Midbrain (tissue), 1 donor: ENCODE data around the gene UBE2S.
"Not testable (repeated sequence)": the region's sequence is repeated elsewhere in the genome, so short reads cannot be mapped to it uniquely, and the experiment has no call there.

Source experiments
- DNase-seq: peaks from one replicate; lab custom pipeline; 2025; lab: John Stamatoyannopoulos, UW

The UBE2S gene

GRCh38 chr19:55406091-55406825, 1.3 kb downstream of the UBE2S start:
- no peak for DNase-seq

- DNase-seq = no peak
Observed at GRCh38 chr19:55405638-55406037, 1.9 kb downstream of the UBE2S start.

- DNase-seq = no peak
Observed at GRCh38 chr19:55402509-55402908, 5.1 kb downstream of the UBE2S start.

GRCh38 chr19:55401390-55401789, 6.2 kb downstream of the UBE2S start:
- not testable (repeated sequence) for DNase-seq

GRCh38 chr19:55400281-55401087, 7.1 kb downstream of the UBE2S start:
- no peak for DNase-seq

GRCh38 chr19:55398200-55398925, 9.2 kb downstream of the UBE2S start:
- no peak for DNase-seq

GRCh38 chr19:55392820-55393761, 14.5 kb downstream of the UBE2S start:
- no peak for DNase-seq

- DNase-seq = no peak
Observed at GRCh38 chr19:55391702-55392615, 15.6 kb downstream of the UBE2S start.

- DNase-seq = no peak
Observed at GRCh38 chr19:55391191-55391670, 16.4 kb downstream of the UBE2S start.

GRCh38 chr19:55390461-55390880, 17.1 kb downstream of the UBE2S start:
- no peak for DNase-seq

GRCh38 chr19:55389386-55390317, 17.9 kb downstream of the UBE2S start:
- DNase-seq = no peak

GRCh38 chr19:55387736-55388497, 19.7 kb downstream of the UBE2S start:
- no peak for DNase-seq

GRCh38 chr19:55386493-55386971, 21.1 kb downstream of the UBE2S start:
- DNase-seq = no peak

- DNase-seq = peak; percentile 98
Observed at GRCh38 chr19:55385724-55386492, 21.7 kb downstream of the UBE2S start, which contains the start of gene RPL28. RPL28 (plus strand) TSS chr19:55385932; CDS start chr19:55386358, 426 bp downstream.

GRCh38 chr19:55384920-55385723, 22.5 kb downstream of the UBE2S start:
- peak; percentile 95 for DNase-seq
